Mucosa of descending colon (tissue), 3 donors: ENCODE results near the gene ADM5. TPM values are rescaled to one million over a fixed set of nuclear protein-coding genes. Genes with fewer than 3 reads are reported as not detected.

Source experiments
- ATAC-seq: fragments of 200-7000 bp; cut with Tn5 transposase; one replicate; pipeline ENCODE4 v1.9.1; 2020; ENCODE audit warnings: mild to moderate bottlenecking, moderate library complexity
- DNase-seq, 3 donors: peaks; one replicate each; pipeline ENCODE4 v3.0.0-alpha.2; 2020
- H3K36me3 ChIP-seq: fragments of 200-600 bp; one replicate; pipeline ENCODE4 v1.8.0; 2021; ENCODE audit warnings: low read depth, mild to moderate bottlenecking
- H3K4me1 ChIP-seq: fragments of 200-600 bp; one replicate; pipeline ENCODE4 v1.8.0; 2021; ENCODE audit warnings: low read depth, mild to moderate bottlenecking
- H3K4me3 ChIP-seq: fragments of 200-600 bp; one replicate; pipeline ENCODE4 v1.8.0; 2021; ENCODE audit warnings: mild to moderate bottlenecking
- H3K9me3 ChIP-seq: fragments of 200-600 bp; one replicate; pipeline ENCODE4 v1.8.0; 2021; ENCODE audit warnings: mild to moderate bottlenecking
- intact Hi-C, 2 donors: fragments of 100-400 bp; cut with DNase I in 1 of 2; cut with micrococcal nuclease in 1 of 2; formaldehyde crosslinking; loops; one replicate each; pipeline versions ENCODE4 v1.11.0 to v1.11.1; 2022; cut with DNase I, micrococcal nuclease
- total RNA-seq, 3 donors: library from RNA; stranded (reverse); fragmentation: NEBNext Ultra II Directional in 2 of 3; extraction: Animal tissue kit (Norgen Biotek cat#: 25700) in 2 of 3; gene quantifications; one replicate each; pipeline versions ENCODE4 v1.2.1 to v1.2.4, GENCODE V29; 2021 to 2023
- TF ChIP-seq, protein P1 (sequence below): fragments of 200-600 bp; IDR thresholded peaks from one replicate; pipeline ENCODE4 v1.8.0; 2022; ENCODE audit warnings: antibody characterized with exemption, mild to moderate bottlenecking
- donor health status: DM: no; HTN: no; CAD: no; lungs with moderate emphysema.
- donor health status: DM: no; HTN: no; CAD: no.
- donor health status: DM: no; HTN: yes; CAD: no.

Gene ADM5
- total RNA-seq, 3 donors from 2014 or later = 0.69 to 1.3 (median 1.2) TPM

DNA sequence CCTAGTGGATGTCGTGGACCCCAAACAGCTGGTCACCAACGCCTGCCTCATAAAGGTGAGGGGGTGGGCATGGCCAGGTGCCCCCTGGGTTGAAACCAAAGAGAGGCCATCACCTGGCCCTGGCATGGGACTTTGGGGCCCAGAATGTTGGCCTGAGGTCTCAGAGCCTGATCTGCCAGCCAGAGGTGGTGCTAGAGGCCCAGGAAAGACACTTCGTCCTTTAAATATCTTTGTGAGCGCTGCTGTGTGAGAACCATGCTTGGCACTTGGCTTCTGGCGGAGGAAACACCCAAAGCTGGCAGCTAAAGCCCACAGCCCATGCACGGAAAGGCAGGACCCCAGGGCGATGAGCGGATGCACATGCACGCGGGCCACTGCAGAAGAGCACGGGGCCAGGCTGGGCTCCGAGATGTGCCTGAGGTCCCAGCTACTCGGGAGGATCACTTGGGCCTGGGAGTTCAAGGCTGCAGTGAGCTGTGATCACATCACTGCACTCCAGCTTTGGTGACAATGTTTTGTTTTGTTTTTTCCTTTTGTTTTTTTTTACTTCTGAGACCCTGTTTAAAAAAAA is 4.3 kb upstream of the ADM5 start:
- ATAC-seq = no peak
- no peak for DNase-seq
- Histone ChIP-seq H3K4me3 (no peak overlapping the region), H3K9me3 (no peaks in the 10 kb centered on the region), H3K4me1 (peaks cover 18% of the 10 kb centered on the region), H3K36me3 (no peaks in the 10 kb centered on the region)
- TF ChIP-seq, protein P1, sequence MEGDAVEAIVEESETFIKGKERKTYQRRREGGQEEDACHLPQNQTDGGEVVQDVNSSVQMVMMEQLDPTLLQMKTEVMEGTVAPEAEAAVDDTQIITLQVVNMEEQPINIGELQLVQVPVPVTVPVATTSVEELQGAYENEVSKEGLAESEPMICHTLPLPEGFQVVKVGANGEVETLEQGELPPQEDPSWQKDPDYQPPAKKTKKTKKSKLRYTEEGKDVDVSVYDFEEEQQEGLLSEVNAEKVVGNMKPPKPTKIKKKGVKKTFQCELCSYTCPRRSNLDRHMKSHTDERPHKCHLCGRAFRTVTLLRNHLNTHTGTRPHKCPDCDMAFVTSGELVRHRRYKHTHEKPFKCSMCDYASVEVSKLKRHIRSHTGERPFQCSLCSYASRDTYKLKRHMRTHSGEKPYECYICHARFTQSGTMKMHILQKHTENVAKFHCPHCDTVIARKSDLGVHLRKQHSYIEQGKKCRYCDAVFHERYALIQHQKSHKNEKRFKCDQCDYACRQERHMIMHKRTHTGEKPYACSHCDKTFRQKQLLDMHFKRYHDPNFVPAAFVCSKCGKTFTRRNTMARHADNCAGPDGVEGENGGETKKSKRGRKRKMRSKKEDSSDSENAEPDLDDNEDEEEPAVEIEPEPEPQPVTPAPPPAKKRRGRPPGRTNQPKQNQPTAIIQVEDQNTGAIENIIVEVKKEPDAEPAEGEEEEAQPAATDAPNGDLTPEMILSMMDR = no peak
- intact Hi-C loops = loop anchor here in 1 of 2 donors (10.0 kb wide), 1 partner anchor 100 kb away; the partner anchor contains the start of genes NOSIP and PRRG2

DNA sequence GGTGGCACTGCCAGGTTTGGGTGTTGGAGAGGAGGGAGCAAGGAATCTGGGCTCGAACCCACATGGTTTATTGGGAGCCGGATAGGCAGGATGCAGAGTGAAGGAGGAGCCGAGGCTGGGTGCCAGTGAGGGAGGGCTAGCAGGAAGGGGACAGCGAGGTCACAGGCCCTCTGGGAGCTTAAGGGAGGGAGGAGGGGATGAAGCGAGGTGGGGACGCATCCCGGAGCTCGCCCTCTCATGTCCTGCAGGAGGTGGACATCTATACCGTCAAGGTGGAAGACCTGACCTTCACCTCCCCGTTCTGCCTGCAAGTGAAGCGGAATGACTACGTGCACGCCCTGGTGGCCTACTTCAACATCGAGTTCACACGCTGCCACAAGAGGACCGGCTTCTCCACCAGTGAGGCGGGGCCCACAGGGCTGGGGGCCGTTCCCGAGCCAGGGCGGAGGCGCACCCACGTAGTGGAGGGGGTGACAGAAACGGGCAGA is 3.5 kb upstream of the ADM5 start:
- TF ChIP-seq, protein P1 = no peak
- ATAC-seq = no peak
- Histone ChIP-seq H3K9me3 (no peaks in the 10 kb centered on the region), H3K4me1 (peaks cover 17% of the 10 kb centered on the region), H3K4me3 (no peak overlapping the region), H3K36me3 (no peaks in the 10 kb centered on the region)
- DNase-seq = no peak
- intact Hi-C loops = loop anchor here in 1 of 2 donors (10.0 kb wide), 1 partner anchor 101 kb away; the partner anchor contains the start of genes NOSIP and PRRG2

DNA sequence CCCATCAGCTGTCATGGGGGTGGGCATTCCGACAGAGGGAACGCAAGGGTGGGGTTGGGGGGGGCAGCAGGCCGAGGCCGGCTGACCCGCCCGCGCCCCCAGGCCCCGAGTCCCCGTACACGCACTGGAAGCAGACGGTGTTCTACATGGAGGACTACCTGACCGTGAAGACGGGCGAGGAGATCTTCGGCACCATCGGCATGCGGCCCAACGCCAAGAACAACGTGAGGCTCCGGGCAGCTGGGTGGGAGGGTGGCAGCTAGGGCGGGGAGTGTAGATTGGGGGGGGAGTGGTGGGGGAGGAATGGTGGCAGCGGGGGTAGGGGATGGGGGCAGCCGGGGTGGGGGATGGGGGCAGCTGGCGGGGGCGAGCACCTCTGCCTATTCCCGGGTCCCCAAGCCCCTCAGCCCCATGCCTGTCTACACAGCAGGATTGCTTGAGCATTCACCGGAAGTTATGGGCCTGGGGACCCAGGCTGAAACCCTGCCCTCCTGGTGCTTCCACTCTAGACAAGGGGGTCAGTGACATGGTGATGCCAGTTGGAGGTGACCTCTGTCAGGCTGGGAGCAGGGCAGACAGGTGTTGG is 2.8 kb upstream of the ADM5 start:
- no peak overlapping the region for H3K4me3 ChIP-seq
- ATAC-seq (no peak), DNase-seq (no peak)
- intact Hi-C loops = loop anchor here in 1 of 2 donors (10.0 kb wide), 1 partner anchor 102 kb away; the partner anchor contains the start of genes NOSIP and PRRG2
- no peaks in the 10 kb centered on the region for H3K36me3 ChIP-seq
- TF ChIP-seq, protein P1 = no peak
- peaks cover 17% of the 10 kb centered on the region for H3K4me1 ChIP-seq
- H3K9me3 ChIP-seq = no peaks in the 10 kb centered on the region

DNA sequence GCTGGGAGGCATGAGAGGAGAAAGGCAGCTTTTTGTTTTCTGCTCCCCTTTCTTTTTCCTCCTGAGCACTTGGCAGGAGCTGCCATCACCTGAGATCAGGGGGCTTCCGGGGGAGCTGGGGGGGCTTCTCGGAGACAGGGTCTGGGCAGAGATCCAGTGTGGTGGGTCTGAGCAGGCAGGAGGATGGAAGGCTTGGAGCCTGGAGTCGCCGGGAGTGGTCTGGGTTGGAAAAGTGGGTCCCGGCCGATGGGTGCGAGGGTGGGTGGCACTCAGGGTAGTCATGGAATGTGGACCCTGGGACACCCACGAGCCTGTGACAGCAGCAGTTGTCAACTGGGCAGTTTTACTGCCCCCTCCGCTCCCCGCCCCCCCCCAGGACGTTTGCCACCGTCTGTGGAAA is 2.2 kb upstream of the ADM5 start:
- H3K9me3 ChIP-seq = no peaks in the 10 kb centered on the region
- H3K4me1 ChIP-seq = peaks cover 17% of the 10 kb centered on the region
- H3K36me3 ChIP-seq = no peaks in the 10 kb centered on the region
- no peak overlapping the region for H3K4me3 ChIP-seq
- TF ChIP-seq, protein P1 = no peak
- intact Hi-C loops = loop anchor here in 1 of 2 donors (10.0 kb wide), 1 partner anchor 102 kb away; the partner anchor contains the start of genes NOSIP and PRRG2
- ATAC-seq (no peak), DNase-seq (no peak)

DNA sequence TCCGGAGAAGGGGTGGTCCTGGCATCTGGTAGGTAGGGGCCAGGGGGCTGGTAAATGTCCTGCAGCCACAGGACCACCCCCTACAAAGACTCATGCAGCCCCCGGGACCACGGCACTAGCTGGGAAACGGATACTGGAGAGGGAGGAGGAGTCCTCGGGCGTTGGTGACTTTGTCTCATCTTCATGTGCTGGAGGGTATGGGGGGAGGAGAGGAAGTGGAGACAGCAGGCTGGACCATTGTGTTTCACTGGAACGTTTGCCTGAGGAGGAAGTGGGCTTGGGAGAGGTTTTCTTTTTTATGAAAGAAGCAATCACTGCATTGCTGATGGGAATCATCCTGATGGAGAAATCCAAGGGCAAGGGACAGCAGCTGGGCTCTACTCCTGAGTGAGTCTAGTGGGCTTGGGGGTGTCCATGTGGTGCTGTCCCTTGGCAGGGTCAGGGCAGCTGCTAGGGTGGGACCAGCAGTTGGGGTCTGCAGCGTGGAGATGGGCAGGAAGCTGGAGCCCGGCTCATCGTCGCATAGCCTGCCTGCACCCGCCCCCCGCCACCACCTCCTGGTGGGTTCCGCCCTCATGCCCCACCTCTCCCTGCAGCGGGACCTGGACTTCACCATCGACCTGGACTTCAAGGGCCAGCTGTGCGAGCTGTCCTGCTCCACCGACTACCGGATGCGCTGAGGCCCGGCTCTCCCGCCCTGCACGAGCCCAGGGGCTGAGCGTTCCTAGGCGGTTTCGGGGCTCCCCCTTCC is 1.7 kb upstream of the ADM5 start:
- ATAC-seq (no peak), DNase-seq (no peak)
- Histone ChIP-seq H3K4me3 (no peak overlapping the region), H3K9me3 (no peaks in the 10 kb centered on the region), H3K4me1 (peaks cover 17% of the 10 kb centered on the region), H3K36me3 (no peaks in the 10 kb centered on the region)
- intact Hi-C loops = loop anchor here in 1 of 2 donors (10.0 kb wide), 1 partner anchor 103 kb away; the partner anchor contains the start of genes NOSIP and PRRG2
- TF ChIP-seq, protein P1 = no peak
